HG02588 (cell line): ENCODE data around the gene PSTK.

Experiments used
- ATAC-seq: cut with Tn5 transposase; IDR thresholded peaks from one replicate; pipeline ENCODE4 v1.9.1; 2021; ENCODE audit warnings: mild to moderate bottlenecking, moderate library complexity; ENCODE audit not compliant: unreplicated experiment

Gene PSTK

DNA sequence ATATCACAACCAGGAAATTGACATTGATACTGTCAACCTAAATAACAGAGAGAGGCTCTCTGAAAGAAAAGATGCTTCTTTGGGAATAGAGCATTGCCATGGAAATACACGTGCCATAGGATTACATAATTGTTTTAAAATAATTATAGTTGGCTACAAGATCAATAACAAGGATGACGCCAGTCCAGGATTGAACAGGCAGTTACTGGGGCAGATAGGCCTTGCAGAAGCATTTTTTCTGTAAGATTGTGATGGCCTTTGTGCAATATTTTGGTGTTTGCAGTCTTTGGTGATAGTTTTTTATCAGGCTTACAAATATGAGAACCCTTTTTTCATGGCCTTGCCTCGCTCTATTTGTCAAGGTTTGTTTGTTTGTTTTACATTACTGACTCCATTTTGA lies 39.1 kb downstream of the PSTK start:
- ATAC-seq: no peak

DNA sequence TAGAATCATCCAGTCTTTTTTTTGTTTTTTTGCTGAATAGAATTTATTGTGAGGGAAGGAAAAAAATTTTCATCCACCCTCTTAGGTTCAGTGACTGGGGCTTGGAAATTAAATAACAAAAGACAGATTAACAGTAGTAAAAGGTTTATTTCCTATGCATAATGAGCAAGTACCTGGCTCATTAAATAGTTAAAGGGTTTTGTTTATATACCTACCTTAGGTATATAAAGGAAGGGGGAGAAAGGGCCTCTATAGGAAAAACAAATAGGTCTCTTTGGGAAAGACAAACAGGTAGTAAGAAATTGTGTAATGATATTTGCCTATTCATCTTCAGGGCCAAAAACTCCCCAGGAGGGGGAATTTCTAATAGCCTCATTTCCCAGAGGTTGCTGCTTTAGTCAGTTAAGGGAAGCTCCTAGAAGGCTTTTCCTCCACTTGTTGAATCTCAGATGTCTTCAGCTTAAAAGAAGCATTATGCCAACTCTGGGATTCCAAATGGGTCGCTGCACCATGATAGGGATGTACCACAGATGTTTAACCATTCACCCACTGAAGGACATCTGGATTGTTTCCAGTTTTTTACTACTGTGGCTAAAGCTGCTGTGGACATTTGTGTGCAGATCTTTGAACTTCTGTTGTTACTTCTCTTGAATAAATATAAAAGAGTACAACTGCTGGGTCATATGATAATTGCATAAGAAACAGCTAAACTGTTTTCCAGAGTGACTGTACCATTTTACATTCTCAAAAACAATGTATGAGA lies 39.9 kb downstream of the PSTK start:
- no peak for ATAC-seq

DNA sequence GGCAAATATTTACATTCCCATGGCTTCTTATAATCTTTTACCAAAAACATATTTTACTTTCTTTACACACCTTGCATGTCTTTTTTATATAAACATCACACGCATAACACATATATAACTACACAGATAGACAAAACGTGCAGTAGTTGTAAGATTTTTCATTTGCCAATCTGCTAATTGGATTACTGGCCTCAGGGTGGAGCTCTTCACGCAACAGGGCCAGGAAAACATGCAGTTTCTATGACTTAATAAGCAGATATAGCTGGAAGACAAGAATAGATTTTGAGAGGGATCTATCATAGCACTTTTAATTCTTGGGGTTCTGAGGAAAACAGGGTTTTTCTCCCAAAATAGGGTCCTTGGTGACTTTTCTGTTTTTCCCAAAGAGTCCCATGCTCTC lies 41.3 kb downstream of the PSTK start:
- ATAC-seq: no peak

DNA sequence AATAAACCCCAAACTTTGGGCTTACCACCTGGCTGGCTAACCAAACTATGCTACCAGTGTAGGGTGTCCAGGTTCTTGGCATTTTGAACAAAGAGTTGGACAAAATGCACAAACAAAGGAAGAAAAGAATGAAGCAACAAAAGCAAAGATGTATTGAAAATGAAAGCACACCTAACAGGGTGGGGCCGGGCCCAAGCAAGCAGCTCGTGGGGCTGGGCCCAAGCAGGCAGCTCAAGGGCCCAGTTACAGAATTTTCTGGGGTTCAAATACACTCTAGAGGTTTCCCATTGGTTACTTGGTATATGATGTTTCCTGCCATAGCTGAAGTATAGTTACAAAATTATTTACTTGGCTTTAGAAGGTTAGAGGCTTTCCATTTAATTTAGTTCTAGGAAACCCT lies 44.3 kb downstream of the PSTK start:
- no peak for ATAC-seq

DNA sequence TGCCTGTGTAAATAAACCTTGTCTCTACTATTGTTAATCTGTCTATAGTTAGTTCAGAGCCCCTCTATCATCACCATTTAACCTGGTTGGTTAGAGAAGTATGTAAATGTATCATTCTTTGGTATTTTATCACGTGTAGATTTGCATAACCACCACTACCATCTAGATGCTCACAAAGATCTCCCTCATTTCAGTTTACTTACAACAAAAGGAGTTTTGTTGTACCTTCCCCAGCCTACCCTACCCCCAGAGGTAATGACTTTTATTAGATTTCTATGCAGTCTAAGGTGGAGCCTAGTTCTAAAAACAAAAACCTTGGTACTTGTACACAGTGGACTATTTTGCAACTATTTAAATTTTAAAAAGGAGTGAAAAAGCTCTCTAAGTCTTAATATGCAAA lies 46.1 kb downstream of the PSTK start:
- ATAC-seq: no peak

DNA sequence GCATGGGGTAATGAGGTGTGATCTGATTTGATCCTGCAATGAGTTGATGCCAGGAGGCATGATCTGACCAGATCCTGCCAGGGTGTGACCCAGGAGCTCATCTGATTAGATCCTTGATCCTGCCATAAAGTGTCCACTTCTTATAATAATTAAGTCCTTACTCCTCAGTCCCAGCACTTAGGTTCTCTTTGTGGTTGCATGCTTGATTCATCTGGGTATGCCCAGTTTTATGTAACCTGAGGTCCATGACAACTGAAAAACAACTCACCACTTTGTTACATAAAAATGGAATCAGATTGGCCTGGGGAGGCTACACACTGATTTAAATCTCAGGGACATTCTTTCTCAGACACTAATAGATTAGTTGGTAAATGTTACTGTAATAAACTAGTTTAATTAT lies 47.7 kb downstream of the PSTK start:
- ATAC-seq: no peak

DNA sequence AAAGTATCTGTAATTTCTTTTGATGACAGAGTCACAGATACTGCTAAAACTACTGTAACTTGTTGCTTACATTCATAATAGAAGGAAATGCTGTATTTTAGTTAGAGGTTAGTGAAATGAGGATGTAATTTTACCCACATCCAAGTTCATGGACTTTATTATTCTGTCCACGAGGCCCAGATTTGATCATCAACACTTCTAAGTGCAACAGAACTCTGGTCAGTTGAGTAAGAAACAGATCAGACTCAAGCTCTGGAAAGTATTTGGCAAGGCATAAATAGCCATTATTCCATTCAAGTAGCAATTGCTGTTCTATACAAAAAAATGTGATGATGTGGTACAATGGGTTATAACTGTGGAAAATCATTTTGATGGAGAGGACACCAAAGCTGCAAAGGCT lies 50.9 kb downstream of the PSTK start:
- no peak for ATAC-seq

DNA sequence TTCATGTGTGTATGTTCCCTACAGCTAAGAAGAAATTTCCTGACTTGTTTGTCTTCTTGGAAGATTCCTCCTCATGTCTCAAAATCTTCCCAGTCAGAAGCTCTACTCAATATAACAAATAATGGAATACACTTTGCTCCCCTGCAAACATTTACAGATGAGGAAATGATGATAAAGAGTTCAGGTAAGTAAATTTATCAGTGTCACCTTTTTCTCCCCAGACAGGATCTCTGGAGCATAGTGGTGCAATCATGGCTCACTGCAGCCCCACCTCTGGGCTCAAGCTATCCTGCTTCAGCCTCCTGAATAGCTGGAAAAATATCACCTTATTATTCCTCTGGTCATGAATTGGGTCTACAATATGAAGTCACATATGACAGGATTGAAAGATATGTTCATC lies 54.1 kb downstream of the PSTK start:
- no peak for ATAC-seq

DNA sequence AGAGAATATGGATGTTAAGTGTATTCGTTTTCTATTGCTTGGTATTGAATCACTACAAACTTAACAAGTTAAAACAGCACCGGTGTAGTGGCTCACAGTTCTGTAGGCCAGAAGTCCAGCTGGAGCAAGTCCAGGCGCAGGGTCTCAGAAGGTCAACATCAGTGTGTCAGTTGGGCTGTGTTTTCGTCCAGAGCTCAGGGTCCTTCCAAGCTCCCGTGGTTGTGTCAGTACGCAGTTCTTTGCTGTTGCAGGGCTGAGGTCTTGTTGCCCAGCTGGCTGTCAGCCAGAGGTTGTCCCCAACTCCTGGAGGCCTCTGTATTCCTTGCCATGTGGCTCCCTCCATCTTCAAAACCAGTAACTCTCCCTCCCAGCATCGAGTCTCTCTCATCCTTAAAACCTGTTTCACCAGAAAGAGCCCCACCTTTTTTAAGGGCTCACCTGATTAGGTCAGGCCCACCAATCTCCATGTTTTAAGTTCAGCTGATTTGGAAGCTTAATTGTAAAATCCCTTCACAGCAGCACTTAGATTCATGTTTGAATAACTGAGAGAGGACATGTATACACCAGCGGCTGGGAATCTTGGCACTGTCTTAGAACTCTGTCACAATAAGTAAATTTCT lies 55.4 kb downstream of the PSTK start:
- no peak for ATAC-seq

DNA sequence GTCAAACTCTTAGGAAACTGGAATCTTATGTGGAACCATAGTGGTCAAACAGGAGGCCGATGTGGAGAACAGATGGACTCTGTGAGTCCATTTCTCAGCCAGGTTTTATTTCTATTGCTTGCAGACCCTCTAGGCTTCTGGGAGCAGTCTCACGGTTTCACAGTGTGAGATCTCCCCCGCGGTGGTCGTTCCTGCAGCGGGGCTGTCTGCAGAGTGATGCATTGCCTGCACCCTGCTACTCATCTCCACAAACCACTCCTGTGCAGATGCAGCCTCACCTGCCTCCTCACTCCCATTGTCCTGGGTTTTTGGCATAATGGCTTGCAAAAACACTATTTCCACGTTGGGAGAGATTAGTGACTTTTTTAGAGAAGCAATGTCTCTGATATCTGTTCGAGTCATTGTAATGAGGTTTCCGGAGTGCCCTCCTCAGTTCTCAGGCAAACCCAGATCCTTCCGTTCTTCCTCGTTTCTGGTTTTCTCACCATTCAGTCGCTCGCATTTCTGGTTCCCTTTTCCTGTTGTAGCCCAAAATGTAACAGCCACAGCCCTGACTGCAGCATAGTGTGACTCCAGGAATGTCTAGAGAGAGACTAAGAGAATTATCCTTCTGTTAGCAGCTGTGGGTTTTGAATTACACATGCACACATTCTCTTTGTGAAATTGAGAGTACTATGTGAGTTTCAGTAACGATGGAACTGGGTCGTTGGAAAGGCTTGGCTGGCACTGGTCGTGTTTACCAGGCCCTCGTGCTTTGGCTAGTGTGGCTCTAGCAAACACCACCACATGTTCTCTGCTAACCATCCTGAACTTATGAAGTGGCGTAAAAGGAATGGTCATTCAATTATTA lies 58.8 kb downstream of the PSTK start:
- no peak for ATAC-seq

DNA sequence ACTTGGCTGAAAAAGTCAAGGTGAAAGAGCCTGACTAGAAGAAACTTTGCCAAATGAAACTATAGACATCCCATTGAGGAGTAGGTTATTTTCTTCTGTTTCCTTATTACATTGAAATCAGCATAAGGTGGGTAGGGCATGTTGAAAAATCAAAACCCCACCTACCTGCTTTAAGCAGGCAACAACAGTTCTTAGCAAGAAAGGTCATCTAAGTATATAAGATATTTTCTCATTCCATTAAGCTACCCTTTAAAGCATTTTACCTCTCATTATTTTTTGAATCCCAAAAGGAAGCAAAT lies 59.4 kb downstream of the PSTK start:
- no peak for ATAC-seq
